HG03064 (cell line): ENCODE measurements around the gene UTP20.

Experiments used
- ATAC-seq: cut with Tn5 transposase; IDR thresholded peaks from one replicate; pipeline ENCODE4 v1.9.1; 2021; ENCODE audit warnings: low read depth; ENCODE audit not compliant: unreplicated experiment

UTP20 gene

GRCh38 chr12:101280006-101280505, at the start of gene UTP20:
UTP20 (plus strand) TSS chr12:101280105; CDS start chr12:101280283, 178 bp downstream.
- ATAC-seq: peak; percentile 100

GRCh38 chr12:101230547-101230946, 49.4 kb upstream of the UTP20 start:
- no peak for ATAC-seq

GRCh38 chr12:101231636-101232035, 48.3 kb upstream of the UTP20 start:
- no peak for ATAC-seq

GRCh38 chr12:101235686-101236085, 44.2 kb upstream of the UTP20 start:
- ATAC-seq: no peak

- no peak for ATAC-seq
Observed at GRCh38 chr12:101238306-101238705, 41.6 kb upstream of the UTP20 start.

GRCh38 chr12:101238800-101239329, 41.0 kb upstream of the UTP20 start:
- no peak for ATAC-seq

GRCh38 chr12:101243074-101243473, 36.8 kb upstream of the UTP20 start:
- no peak for ATAC-seq

GRCh38 chr12:101243616-101244015, 36.3 kb upstream of the UTP20 start:
- no peak for ATAC-seq

GRCh38 chr12:101256266-101256665, 23.6 kb upstream of the UTP20 start:
- ATAC-seq: no peak

- ATAC-seq: no peak
Observed at GRCh38 chr12:101257357-101257756, 22.5 kb upstream of the UTP20 start.

- ATAC-seq: no peak
Observed at GRCh38 chr12:101267111-101267510, 12.8 kb upstream of the UTP20 start.

GRCh38 chr12:101276433-101276832, 3.5 kb upstream of the UTP20 start:
- ATAC-seq: no peak

- no peak for ATAC-seq
Observed at GRCh38 chr12:101277443-101277842, 2.5 kb upstream of the UTP20 start.

- ATAC-seq: no peak
Observed at GRCh38 chr12:101287357-101287756, 7.5 kb downstream of the UTP20 start.

- no peak for ATAC-seq
Observed at GRCh38 chr12:101297661-101298060, 17.8 kb downstream of the UTP20 start.

- no peak for ATAC-seq
Observed at GRCh38 chr12:101298426-101298825, 18.5 kb downstream of the UTP20 start.

GRCh38 chr12:101299346-101299745, 19.4 kb downstream of the UTP20 start:
- no peak for ATAC-seq

- no peak for ATAC-seq
Observed at GRCh38 chr12:101299931-101300330, 20.0 kb downstream of the UTP20 start.

- no peak for ATAC-seq
Observed at GRCh38 chr12:101302741-101303140, 22.8 kb downstream of the UTP20 start.

GRCh38 chr12:101305226-101305779, 25.4 kb downstream of the UTP20 start:
- no peak for ATAC-seq

GRCh38 chr12:101305794-101306193, 25.9 kb downstream of the UTP20 start:
- no peak for ATAC-seq

- ATAC-seq: no peak
Observed at GRCh38 chr12:101322480-101322879, 42.6 kb downstream of the UTP20 start.

- no peak for ATAC-seq
Observed at GRCh38 chr12:101323255-101323654, 43.4 kb downstream of the UTP20 start.
